ENCODE data around the gene KLF11. TPM values are rescaled to one million over a fixed set of nuclear protein-coding genes. Genes with fewer than 3 reads are reported as not detected.

The KLF11 gene
- total RNA-seq, 3 donors from 2014 or later (not counting 1 experiment from before 2014, with no cell fraction given) = 47.3 to 85.8 (median 49.3) TPM

DNA sequence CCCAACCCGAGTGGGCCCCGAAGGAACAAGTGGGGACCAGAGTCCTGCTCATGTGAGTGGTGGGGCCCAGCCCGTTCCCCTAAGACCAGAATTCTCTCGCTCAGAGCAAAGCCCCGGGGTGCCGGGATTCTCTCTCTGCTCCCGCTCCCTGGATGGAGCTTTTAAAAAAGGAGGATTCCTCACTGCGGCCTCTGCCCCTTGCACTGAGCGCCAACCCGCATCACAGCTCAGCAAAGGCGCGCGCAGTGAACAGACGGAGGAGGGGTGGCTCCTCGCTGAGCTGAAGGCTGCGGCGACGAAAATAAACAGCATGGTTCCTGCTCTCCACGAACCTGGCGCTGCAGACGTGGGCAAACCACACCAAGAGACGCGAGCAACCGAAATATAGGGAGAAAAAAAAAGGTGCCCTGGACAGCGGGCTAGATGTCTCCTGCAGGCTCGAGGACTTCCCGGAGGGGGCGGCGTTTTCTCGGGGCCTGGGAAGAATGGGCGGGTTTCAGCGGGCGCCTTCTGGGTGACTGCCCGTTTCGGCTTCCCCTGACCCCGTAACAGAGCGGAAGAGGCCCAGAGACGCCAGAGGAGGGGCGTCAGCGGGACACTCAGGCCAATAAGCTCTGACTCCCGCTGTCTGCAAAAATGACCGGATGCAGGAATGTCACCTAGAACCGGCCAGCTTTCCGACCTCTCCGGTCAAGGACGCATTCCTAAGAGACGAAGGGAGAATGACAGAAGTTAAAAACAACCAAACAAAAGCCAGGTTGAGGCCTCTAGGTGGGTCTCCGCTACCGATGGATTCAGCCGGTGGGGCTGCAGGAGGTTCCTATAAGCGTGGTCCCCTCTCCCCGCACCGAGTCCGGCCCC is 819 bp upstream of the KLF11 start:
- ATAC-seq = peak; percentile 1 to 13 (median 8)
- H3K27ac Mint-ChIP-seq = peak overlapping the region; percentile 95 to 96
- peak; percentile 44 to 71 for DNase-seq
- H3K9me3 ChIP-seq (ENCODE audit: control insufficient read depth, insufficient read depth, low read length) = no peaks in the 10 kb centered on the region
- peaks cover 5% of the 10 kb centered on the region for H3K36me3 ChIP-seq (ENCODE audit: control insufficient read depth, insufficient read depth, low read length)
- peak overlapping the region; percentile 86 for H3K27ac ChIP-seq (ENCODE audit: low read length)
- intact Hi-C loops (cut with micrococcal nuclease) = loop anchor here (1.0 kb wide), 1 partner anchor 13 kb away; no protein-coding TSS in a partner anchor
- no peaks in the 10 kb centered on the region for H3K27me3 Mint-ChIP-seq (ENCODE audit: low read depth in 2 of 2)
- no peaks in the 10 kb centered on the region for H3K36me3 Mint-ChIP-seq
- H3K4me1 ChIP-seq (ENCODE audit: control insufficient read depth, insufficient read depth, low read length) = peaks cover 38% of the 10 kb centered on the region
- no peaks in the 10 kb centered on the region for H3K27me3 ChIP-seq (ENCODE audit: control insufficient read depth, insufficient read depth, low read length)
- 30% methylated on average over 54 of the region's 54 CpGs for WGBS (ENCODE audit: insufficient coverage)
- no peaks in the 10 kb centered on the region for H3K9me3 Mint-ChIP-seq
- peak overlapping the region; percentile 92 for H3K4me3 Mint-ChIP-seq
- TF ChIP-seq, protein P1, sequence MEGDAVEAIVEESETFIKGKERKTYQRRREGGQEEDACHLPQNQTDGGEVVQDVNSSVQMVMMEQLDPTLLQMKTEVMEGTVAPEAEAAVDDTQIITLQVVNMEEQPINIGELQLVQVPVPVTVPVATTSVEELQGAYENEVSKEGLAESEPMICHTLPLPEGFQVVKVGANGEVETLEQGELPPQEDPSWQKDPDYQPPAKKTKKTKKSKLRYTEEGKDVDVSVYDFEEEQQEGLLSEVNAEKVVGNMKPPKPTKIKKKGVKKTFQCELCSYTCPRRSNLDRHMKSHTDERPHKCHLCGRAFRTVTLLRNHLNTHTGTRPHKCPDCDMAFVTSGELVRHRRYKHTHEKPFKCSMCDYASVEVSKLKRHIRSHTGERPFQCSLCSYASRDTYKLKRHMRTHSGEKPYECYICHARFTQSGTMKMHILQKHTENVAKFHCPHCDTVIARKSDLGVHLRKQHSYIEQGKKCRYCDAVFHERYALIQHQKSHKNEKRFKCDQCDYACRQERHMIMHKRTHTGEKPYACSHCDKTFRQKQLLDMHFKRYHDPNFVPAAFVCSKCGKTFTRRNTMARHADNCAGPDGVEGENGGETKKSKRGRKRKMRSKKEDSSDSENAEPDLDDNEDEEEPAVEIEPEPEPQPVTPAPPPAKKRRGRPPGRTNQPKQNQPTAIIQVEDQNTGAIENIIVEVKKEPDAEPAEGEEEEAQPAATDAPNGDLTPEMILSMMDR (IDR thresholded peaks at IDR 0.05) = no peak
- H3K4me1 Mint-ChIP-seq = peaks cover 14 to 54% of the 10 kb centered on the region in 2 donors
- H3K4me3 ChIP-seq (ENCODE audit: low read length) = peak overlapping the region; percentile 62

DNA sequence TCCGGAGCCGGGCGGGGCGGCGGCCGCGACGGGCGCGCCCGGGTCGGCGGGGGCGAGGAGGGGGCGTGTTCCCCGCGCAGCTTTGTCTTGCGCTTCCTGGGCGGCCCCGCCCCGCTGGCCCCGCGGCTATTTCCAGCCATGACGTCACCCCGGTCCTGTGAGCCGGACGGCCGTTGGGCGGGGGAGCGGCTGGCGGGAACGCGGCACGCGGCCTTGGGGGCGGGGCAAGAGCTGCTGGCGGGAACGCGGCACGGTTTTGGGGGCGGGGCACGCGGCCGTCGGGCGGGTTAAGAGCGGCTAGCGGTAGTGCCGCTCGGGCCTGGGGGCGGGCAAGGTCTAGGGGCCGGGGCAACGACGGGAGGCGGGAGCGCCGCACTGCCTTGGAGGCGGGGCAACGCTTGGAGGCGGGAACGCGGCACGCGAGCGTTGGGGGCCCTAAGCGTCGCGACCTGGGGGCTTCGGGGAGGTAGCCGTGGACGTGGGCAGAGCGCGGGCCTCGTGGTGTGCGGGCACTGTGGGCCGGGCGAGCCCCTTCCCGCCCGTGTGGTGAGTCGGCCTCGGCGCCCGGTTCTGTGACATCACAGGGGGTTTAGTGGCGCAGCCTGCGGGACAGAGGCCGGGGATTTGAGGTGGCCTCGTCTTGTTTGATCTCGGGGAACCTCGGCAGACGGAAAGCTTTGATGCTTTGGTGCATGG is 704 bp downstream of the KLF11 start:
- peak overlapping the region; percentile 82 for H3K4me3 Mint-ChIP-seq
- Histone ChIP-seq H3K9me3 (ENCODE audit: control insufficient read depth, insufficient read depth, low read length) (no peaks in the 10 kb centered on the region), H3K4me3 (ENCODE audit: low read length) (peak overlapping the region; percentile 43), H3K27me3 (ENCODE audit: control insufficient read depth, insufficient read depth, low read length) (no peaks in the 10 kb centered on the region), H3K36me3 (ENCODE audit: control insufficient read depth, insufficient read depth, low read length) (peaks cover 18% of the 10 kb centered on the region), H3K27ac (ENCODE audit: low read length) (peak overlapping the region; percentile 75), H3K4me1 (ENCODE audit: control insufficient read depth, insufficient read depth, low read length) (peaks cover 30% of the 10 kb centered on the region)
- peak; percentile 90 to 95 for DNase-seq
- TF ChIP-seq, protein P1 (IDR thresholded peaks at IDR 0.05) = no peak
- peak overlapping the region; percentile 95 to 96 for H3K27ac Mint-ChIP-seq
- peak; percentile 62 to 79 (median 63) for ATAC-seq
- WGBS (ENCODE audit: insufficient coverage) = 17% methylated on average over 90 of the region's 90 CpGs
- peaks cover 14 to 46% of the 10 kb centered on the region in 2 donors for H3K4me1 Mint-ChIP-seq
- no peaks in the 10 kb centered on the region for H3K36me3 Mint-ChIP-seq
- intact Hi-C loops (cut with micrococcal nuclease) = loop anchor here (2.0 kb wide), 1 partner anchor 77 kb away; no protein-coding TSS in a partner anchor
- no peaks in the 10 kb centered on the region for H3K27me3 Mint-ChIP-seq (ENCODE audit: low read depth in 2 of 2)
- H3K9me3 Mint-ChIP-seq = no peaks in the 10 kb centered on the region

DNA sequence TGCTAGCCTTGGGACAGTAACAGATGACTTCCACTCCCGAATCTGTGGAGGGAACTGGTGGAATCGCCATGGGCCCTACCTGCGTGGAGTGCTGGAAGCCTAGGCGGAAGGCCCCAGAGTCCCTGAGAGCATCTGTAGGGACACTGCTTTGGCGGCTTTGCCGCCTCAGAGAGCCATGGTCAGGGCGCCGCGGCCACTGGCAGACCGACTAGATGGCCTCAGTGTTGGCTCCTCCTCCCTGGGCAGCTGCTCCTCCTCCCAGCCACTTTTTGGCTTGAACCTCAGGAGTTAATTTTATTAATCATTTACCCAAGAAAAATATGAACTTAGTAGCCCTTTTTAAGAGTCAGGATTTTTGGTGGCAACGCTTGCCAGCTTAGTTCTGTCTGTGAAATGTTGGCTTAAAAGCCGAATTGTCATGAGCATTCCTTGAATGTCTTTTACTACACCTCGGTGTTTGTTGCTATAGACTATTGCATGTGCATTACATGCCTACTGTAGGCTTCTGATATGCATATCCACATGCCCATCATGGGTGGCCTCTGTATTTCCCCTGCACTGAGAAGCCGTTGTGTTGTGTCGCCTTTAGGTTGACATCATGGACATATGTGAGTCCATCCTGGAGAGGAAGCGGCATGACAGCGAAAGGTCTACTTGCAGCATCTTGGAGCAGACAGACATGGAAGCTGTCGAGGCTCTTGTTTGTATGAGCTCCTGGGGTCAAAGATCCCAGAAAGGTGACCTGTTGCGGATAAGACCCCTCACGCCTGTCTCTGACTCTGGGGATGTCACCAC is 2.4 kb downstream of the KLF11 start:
- Histone ChIP-seq H3K36me3 (ENCODE audit: control insufficient read depth, insufficient read depth, low read length) (peaks cover 29% of the 10 kb centered on the region), H3K4me3 (ENCODE audit: low read length) (no peak overlapping the region), H3K9me3 (ENCODE audit: control insufficient read depth, insufficient read depth, low read length) (no peaks in the 10 kb centered on the region), H3K4me1 (ENCODE audit: control insufficient read depth, insufficient read depth, low read length) (peaks cover 30% of the 10 kb centered on the region), H3K27ac (ENCODE audit: low read length) (no peak overlapping the region), H3K27me3 (ENCODE audit: control insufficient read depth, insufficient read depth, low read length) (no peaks in the 10 kb centered on the region)
- peaks cover 14 to 47% of the 10 kb centered on the region in 2 donors for H3K4me1 Mint-ChIP-seq
- no peaks in the 10 kb centered on the region for H3K9me3 Mint-ChIP-seq
- TF ChIP-seq, protein P1 (IDR thresholded peaks at IDR 0.05) = no peak
- 96% methylated on average over 20 of the region's 20 CpGs for whole genome bisulfite sequencing (ENCODE audit: insufficient coverage)
- H3K27me3 Mint-ChIP-seq (ENCODE audit: low read depth in 2 of 2) = no peaks in the 10 kb centered on the region
- intact Hi-C loops (cut with micrococcal nuclease) = loop anchor here (2.0 to 5.0 kb wide), 2 partner anchors 75 to 903 kb away; no protein-coding TSS in a partner anchor
- peaks cover 6% of the 10 kb centered on the region for H3K36me3 Mint-ChIP-seq
- peak overlapping the region; percentile 95 to 96 for H3K27ac Mint-ChIP-seq
- DNase-seq = no peak
- H3K4me3 Mint-ChIP-seq = peak overlapping the region; percentile 28
- ATAC-seq = no peak
